ENCODE data around the gene WASF3. TPM values are rescaled to one million over a fixed set of nuclear protein-coding genes. Genes with fewer than 3 reads are reported as not detected.

The WASF3 gene
- total and polyA plus RNA-seq, 10 of the 15 experiments (the other 5 are each of a cell fraction or from before 2014, with no cell fraction given) = under 0.01 to 0.10 (median 0.01) TPM; not detected in 7

DNA sequence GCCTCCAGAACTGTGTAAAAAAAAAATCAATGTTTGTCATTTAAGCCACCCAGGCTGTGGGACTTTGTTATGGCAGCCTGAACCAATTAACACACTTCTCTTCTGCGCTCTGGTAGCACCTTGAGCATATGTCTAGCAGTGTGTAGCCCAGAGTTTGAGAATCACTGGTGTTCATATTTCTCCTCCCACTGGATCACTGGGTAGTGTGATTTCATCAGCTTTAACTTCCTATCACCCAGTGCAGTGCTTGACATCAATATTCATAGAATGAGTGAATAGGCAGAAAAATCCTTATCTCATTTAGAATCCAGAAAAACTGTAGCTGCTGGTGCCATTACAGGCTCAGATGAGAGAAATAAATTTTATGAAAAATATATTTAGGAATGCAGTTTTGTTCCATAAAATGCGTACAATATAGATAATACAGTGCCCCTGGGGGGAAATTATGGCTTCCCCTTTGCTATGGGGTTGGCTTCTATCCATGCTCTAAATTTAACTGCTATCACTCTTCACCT lies 30.7 kb upstream of the WASF3 start:
- Histone ChIP-seq H3K4me3 (no peak overlapping the region), H3K27ac (ENCODE audit: control insufficient read depth, insufficient read depth) (no peak overlapping the region), H3K79me2 (ENCODE audit: control insufficient read depth, insufficient read depth, low read length) (no peaks in the 10 kb centered on the region), H3K4me1 (ENCODE audit: control insufficient read depth, insufficient read depth, low read length) (no peaks in the 10 kb centered on the region), H3K27me3 (replicated peaks in 1 of 2; ENCODE audit: control insufficient read depth in 2 of 2, insufficient read depth in 2 of 2, low read length in 1 of 2) (no peaks in the 10 kb centered on the region), H3K9me3 (replicated peaks; ENCODE audit: control insufficient read depth, insufficient read depth, low read length) (no peaks in the 10 kb centered on the region), H3K36me3 (ENCODE audit: control insufficient read depth in 2 of 2, insufficient read depth in 2 of 2, low read length in 1 of 2) (no peaks in the 10 kb centered on the region), H3K4me2 (ENCODE audit: control insufficient read depth, insufficient read depth) (no peak overlapping the region), H3K9ac (ENCODE audit: control insufficient read depth, insufficient read depth, low read length) (no peak overlapping the region), H2AFZ (ENCODE audit: control insufficient read depth, low read depth, low read length) (no peak overlapping the region), H4K20me1 (ENCODE audit: control insufficient read depth, insufficient read depth) (no peaks in the 10 kb centered on the region)
- SMC1A ChIA-PET (ENCODE audit: uncharacterized antibody, unreplicated experiment) = no interaction called here
- WGBS (ENCODE audit: insufficient coverage, insufficient replicate concordance, low lambda C conversion rate, missing lambda C conversion rate) = 22% methylated on average over 2 of the region's 2 CpGs
- CTCF ChIA-PET = no interaction called here
- intact Hi-C loops (cut with micrococcal nuclease; ENCODE audit: unreplicated experiment) (no loop called here), in situ Hi-C loops (cut with MboI) (no loop called here)
- DNase-seq (ENCODE audit: low read depth, low spot score) (no peak), FAIRE-seq (no peak), ATAC-seq (no peak)
- POLR2A ChIA-PET = no interaction called here
- RAD21 ChIA-PET (ENCODE audit: unreplicated experiment) = no interaction called here
- BruUV-seq (replicated peaks) = no TSS peak
- no peak for TF ChIP-seq TAF1 (IDR thresholded peaks at IDR 0.05; ENCODE audit: borderline replicate concordance, low read depth, low read length)
- no peak for TF ChIP-seq E2F4 (IDR thresholded peaks at IDR 0.05; ENCODE audit: low read depth, low read length)
- no peak for TF ChIP-seq EGR1 (IDR thresholded peaks at IDR 0.05; ENCODE audit: borderline replicate concordance in 1 of 2, low read depth in 2 of 2, low read length in 2 of 2)
- TF ChIP-seq MYB (IDR thresholded peaks at IDR 0.05; ENCODE audit: borderline replicate concordance, low read depth, low read length) = no peak
- no peak for TF ChIP-seq CTCF (IDR thresholded peaks at IDR 0.05 in 2 of 3, conservative IDR thresholded peaks at IDR 0.05 in 1 of 3; ENCODE audit: control insufficient read depth in 2 of 3, extremely low read depth in 1 of 3, insufficient read depth in 1 of 3, low read depth in 3 of 3, low read length in 3 of 3)
- no peak for TF ChIP-seq ZBED1 (IDR thresholded peaks at IDR 0.05; ENCODE audit: borderline replicate concordance)
- TF ChIP-seq ZNF384 (IDR thresholded peaks at IDR 0.05; ENCODE audit: borderline replicate concordance, low read depth, low read length) = no peak
- no peak for TF ChIP-seq CEBPB (IDR thresholded peaks at IDR 0.05; ENCODE audit: borderline replicate concordance in 1 of 2, low read depth in 2 of 2, low read length in 2 of 2)
- TF ChIP-seq NR2C1 (IDR thresholded peaks at IDR 0.05) = no peak
- no peak for TF ChIP-seq TARDBP (IDR thresholded peaks at IDR 0.05; ENCODE audit: borderline replicate concordance)
- TF ChIP-seq MTA2 (IDR thresholded peaks at IDR 0.05; ENCODE audit: low read depth) = no peak
- TF ChIP-seq, protein P1, sequence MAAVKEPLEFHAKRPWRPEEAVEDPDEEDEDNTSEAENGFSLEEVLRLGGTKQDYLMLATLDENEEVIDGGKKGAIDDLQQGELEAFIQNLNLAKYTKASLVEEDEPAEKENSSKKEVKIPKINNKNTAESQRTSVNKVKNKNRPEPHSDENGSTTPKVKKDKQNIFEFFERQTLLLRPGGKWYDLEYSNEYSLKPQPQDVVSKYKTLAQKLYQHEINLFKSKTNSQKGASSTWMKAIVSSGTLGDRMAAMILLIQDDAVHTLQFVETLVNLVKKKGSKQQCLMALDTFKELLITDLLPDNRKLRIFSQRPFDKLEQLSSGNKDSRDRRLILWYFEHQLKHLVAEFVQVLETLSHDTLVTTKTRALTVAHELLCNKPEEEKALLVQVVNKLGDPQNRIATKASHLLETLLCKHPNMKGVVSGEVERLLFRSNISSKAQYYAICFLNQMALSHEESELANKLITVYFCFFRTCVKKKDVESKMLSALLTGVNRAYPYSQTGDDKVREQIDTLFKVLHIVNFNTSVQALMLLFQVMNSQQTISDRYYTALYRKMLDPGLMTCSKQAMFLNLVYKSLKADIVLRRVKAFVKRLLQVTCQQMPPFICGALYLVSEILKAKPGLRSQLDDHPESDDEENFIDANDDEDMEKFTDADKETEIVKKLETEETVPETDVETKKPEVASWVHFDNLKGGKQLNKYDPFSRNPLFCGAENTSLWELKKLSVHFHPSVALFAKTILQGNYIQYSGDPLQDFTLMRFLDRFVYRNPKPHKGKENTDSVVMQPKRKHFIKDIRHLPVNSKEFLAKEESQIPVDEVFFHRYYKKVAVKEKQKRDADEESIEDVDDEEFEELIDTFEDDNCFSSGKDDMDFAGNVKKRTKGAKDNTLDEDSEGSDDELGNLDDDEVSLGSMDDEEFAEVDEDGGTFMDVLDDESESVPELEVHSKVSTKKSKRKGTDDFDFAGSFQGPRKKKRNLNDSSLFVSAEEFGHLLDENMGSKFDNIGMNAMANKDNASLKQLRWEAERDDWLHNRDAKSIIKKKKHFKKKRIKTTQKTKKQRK (IDR thresholded peaks at IDR 0.05; ENCODE audit: low read depth, low read length) = no peak
- no peak for TF ChIP-seq ATF2 (IDR thresholded peaks at IDR 0.05; ENCODE audit: low read length)
- TF ChIP-seq ATF3 (IDR thresholded peaks at IDR 0.05; ENCODE audit: borderline replicate concordance, extremely low read depth, low read depth, low read length) = no peak
